DOHH2 (cell line): ENCODE results near the gene MSL2.
"Not testable (repeated sequence)": the region's sequence is repeated elsewhere in the genome, so short reads cannot be mapped to it uniquely, and the experiment has no call there.

ENCODE experiments used
- H3F3A ChIP-seq: fragments of 200-600 bp; sonication (generic), shearing (Covaris generic); 2 replicates; pipeline ENCODE4 v1.6.0; 2016; ENCODE audit warnings: antibody characterized with exemption, mild to moderate bottlenecking; ENCODE audit not compliant: control insufficient read depth, insufficient read depth
- H3K27ac ChIP-seq: fragments of 200-600 bp; sonication (generic); 2 replicates; pipeline ENCODE4 v1.5.1; 2014; ENCODE audit warnings: low read depth, mild to moderate bottlenecking, low read length, moderate library complexity
- H3K27me3 ChIP-seq: fragments of 200-600 bp; sonication (generic); 2 replicates; pipeline ENCODE4 v1.6.1; 2014; ENCODE audit warnings: mild to moderate bottlenecking, low read length, mixed read lengths; ENCODE audit not compliant: control insufficient read depth
- H3K36me3 ChIP-seq: fragments of 200-600 bp; sonication (generic); 2 replicates; pipeline ENCODE4 v1.6.1; 2014; ENCODE audit warnings: mild to moderate bottlenecking, low read length, moderate library complexity, mixed read lengths; ENCODE audit not compliant: control insufficient read depth
- H3K4me1 ChIP-seq: fragments of 200-600 bp; sonication (generic); 2 replicates; pipeline ENCODE4 v1.6.1; 2014; ENCODE audit warnings: mild to moderate bottlenecking, low read length, mixed read lengths; ENCODE audit not compliant: control insufficient read depth
- H3K4me2 ChIP-seq: fragments of 200-600 bp; sonication (generic); 2 replicates; pipeline ENCODE4 v1.6.0; 2014; ENCODE audit warnings: mild to moderate bottlenecking, low read length, moderate library complexity
- H3K4me3 ChIP-seq: fragments of 200-600 bp; sonication (generic); 2 replicates; pipeline ENCODE4 v1.5.1; 2014; ENCODE audit warnings: mild to moderate bottlenecking, low read length, mixed read lengths
- H3K79me2 ChIP-seq: fragments of 200-600 bp; sonication (generic); 2 replicates; pipeline ENCODE4 v1.6.1; 2014; ENCODE audit warnings: mild to moderate bottlenecking, low read length, mixed read lengths; ENCODE audit not compliant: control insufficient read depth
- H3K9me2 ChIP-seq: fragments of 200-600 bp; sonication (generic); replicated peaks from 2 replicates; pipeline ENCODE4 v1.6.1; 2014; ENCODE audit warnings: mild to moderate bottlenecking, low read length, mixed read lengths; ENCODE audit not compliant: control insufficient read depth
- H3K9me3 ChIP-seq: fragments of 200-600 bp; sonication (generic); 2 replicates; pipeline ENCODE4 v1.6.1; 2014; ENCODE audit warnings: antibody characterized with exemption, low read length, mixed read lengths; ENCODE audit not compliant: control insufficient read depth, insufficient read depth
- H4K20me1 ChIP-seq: fragments of 200-600 bp; sonication (generic); 2 replicates; pipeline ENCODE4 v1.6.0; 2014; ENCODE audit warnings: low read depth, mild to moderate bottlenecking, antibody characterized with exemption, low read length, moderate library complexity; ENCODE audit not compliant: control insufficient read depth, insufficient read depth
- CTCF ChIP-seq: fragments of 200-600 bp; sonication (generic); IDR thresholded peaks from one replicate; pipeline ENCODE4 v1.5.1; 2014; ENCODE audit warnings: antibody characterized with exemption, mild to moderate bottlenecking, low read depth, low read length; ENCODE audit not compliant: poor library complexity, severe bottlenecking
- EZH2phosphoT487 ChIP-seq: fragments of 200-600 bp; sonication (generic); IDR thresholded peaks from 2 replicates; pipeline ENCODE4 v1.6.1; 2017; ENCODE audit warnings: borderline replicate concordance, mild to moderate bottlenecking, antibody characterized with exemption, low read length, moderate library complexity, mixed read lengths

Gene MSL2

GRCh38 chr3:136134091-136134490 is 62.0 kb downstream of the MSL2 start:
- H3K27ac ChIP-seq: no peak overlapping the region
- peaks cover 7% of the 10 kb centered on the region for H3K4me1 ChIP-seq
- no peaks in the 10 kb centered on the region for H3K27me3 ChIP-seq
- H4K20me1 ChIP-seq: no peaks in the 10 kb centered on the region
- H3K36me3 ChIP-seq: no peaks in the 10 kb centered on the region
- H3K9me3 ChIP-seq: no peaks in the 10 kb centered on the region
- H3F3A ChIP-seq: no peaks in the 10 kb centered on the region; the same call in none of the 2 replicates
- no peak overlapping the region for H3K4me2 ChIP-seq
- H3K9me2 ChIP-seq: no peaks in the 10 kb centered on the region
- no peak overlapping the region for H3K4me3 ChIP-seq
- no peak for TF ChIP-seq CTCF
- TF ChIP-seq EZH2phosphoT487: no peak
- no peaks in the 10 kb centered on the region for H3K79me2 ChIP-seq

GRCh38 chr3:136131647-136132046 is 64.5 kb downstream of the MSL2 start:
- H3K4me2 ChIP-seq, H3K9me2 ChIP-seq, H4K20me1 ChIP-seq, H3K4me3 ChIP-seq, H3K4me1 ChIP-seq, H3K27ac ChIP-seq, H3K9me3 ChIP-seq, H3K27me3 ChIP-seq, H3F3A ChIP-seq, H3K36me3 ChIP-seq, H3K79me2 ChIP-seq: not testable (repeated sequence)

GRCh38 chr3:136122006-136122405 is 74.1 kb downstream of the MSL2 start:
- H3K27ac ChIP-seq: no peak overlapping the region
- H3K36me3 ChIP-seq: no peaks in the 10 kb centered on the region
- H4K20me1 ChIP-seq: peaks cover 4% of the 10 kb centered on the region; the same call in 1 of the 2 replicates
- H3K4me1 ChIP-seq: peaks cover 51% of the 10 kb centered on the region
- H3K27me3 ChIP-seq: no peaks in the 10 kb centered on the region
- 0 out of 2 replicates have a peak, but pooled peaks cover 4% of the 10 kb centered on the region for H3K79me2 ChIP-seq
- peak overlapping the region; percentile 59 for H3K4me2 ChIP-seq
- H3K9me3 ChIP-seq: no peaks in the 10 kb centered on the region
- peaks cover 20% of the 10 kb centered on the region for H3F3A ChIP-seq
- TF ChIP-seq EZH2phosphoT487: no peak
- no peak for TF ChIP-seq CTCF
- H3K9me2 ChIP-seq: no peaks in the 10 kb centered on the region
- peak overlapping the region; percentile 30 for H3K4me3 ChIP-seq

- Histone ChIP-seq H3K9me3 (no peaks in the 10 kb centered on the region), H3K4me3 (peak overlapping the region; percentile 47), H3K27ac (peak overlapping the region; percentile 53), H3K36me3 (no peaks in the 10 kb centered on the region), H3K4me2 (peak overlapping the region; percentile 59), H3K79me2 (0 out of 2 replicates have a peak, but pooled peaks cover 4% of the 10 kb centered on the region), H3K9me2 (no peaks in the 10 kb centered on the region), H3F3A (peaks cover 20% of the 10 kb centered on the region), H4K20me1 (peaks cover 4% of the 10 kb centered on the region; the same call in 1 of the 2 replicates), H3K27me3 (no peaks in the 10 kb centered on the region), H3K4me1 (peaks cover 51% of the 10 kb centered on the region)
- TF ChIP-seq CTCF (no peak), EZH2phosphoT487 (no peak)
Observed at GRCh38 chr3:136120373-136121348, 75.5 kb downstream of the MSL2 start.

GRCh38 chr3:136119783-136120182 is 76.4 kb downstream of the MSL2 start:
- not testable (repeated sequence) for H3K27me3 ChIP-seq, H4K20me1 ChIP-seq, H3K36me3 ChIP-seq, H3K4me3 ChIP-seq, H3K9me3 ChIP-seq, H3K79me2 ChIP-seq, H3K9me2 ChIP-seq
- peaks cover 51% of the 10 kb centered on the region for H3K4me1 ChIP-seq
- H3K27ac ChIP-seq: peak overlapping the region; percentile 53; the same call in 1 of the 2 replicates
- peaks cover 20% of the 10 kb centered on the region for H3F3A ChIP-seq
- H3K4me2 ChIP-seq: peak overlapping the region; percentile 59; the same call in 1 of the 2 replicates
